Stomach smooth muscle (tissue), 2 donors: ENCODE results near the gene TRIM67.
"Not testable (repeated sequence)": the region's sequence is repeated elsewhere in the genome, so short reads cannot be mapped to it uniquely, and the experiment has no call there.

Experiments
- H3K27ac ChIP-seq: one replicate; pipeline ENCODE4 v1.7.0; 2013; ENCODE audit warnings: mild to moderate bottlenecking, low read length, inconsistent platforms
- H3K27me3 ChIP-seq, 2 donors: one replicate each; pipeline ENCODE4 v1.7.0; 2013; ENCODE audit warnings: low read length in 2 of 2; ENCODE audit not compliant: insufficient read depth in 2 of 2, control insufficient read depth in 1 of 2
- H3K36me3 ChIP-seq, 2 donors: one replicate each; pipeline ENCODE4 v1.7.0; 2013; ENCODE audit warnings: low read length in 2 of 2; ENCODE audit not compliant: control insufficient read depth in 2 of 2, insufficient read depth in 2 of 2
- H3K4me1 ChIP-seq: one replicate; pipeline ENCODE4 v1.7.0; 2013; ENCODE audit warnings: low read length; ENCODE audit not compliant: control insufficient read depth, insufficient read depth
- H3K4me3 ChIP-seq, 2 donors: one replicate each; pipeline ENCODE4 v1.7.0; 2013; ENCODE audit warnings: low read length in 2 of 2
- H3K9ac ChIP-seq, 2 donors: one replicate each; pipeline ENCODE4 v1.7.0; 2013; ENCODE audit warnings: low read length in 2 of 2, mild to moderate bottlenecking in 1 of 2
- H3K9me3 ChIP-seq, 2 donors: one replicate each; pipeline ENCODE4 v1.7.0; 2013; ENCODE audit warnings: low read length in 2 of 2; ENCODE audit not compliant: control insufficient read depth in 2 of 2
- donor health status: healthy.
- donor health status: Pancreatic carcinoma.

Gene TRIM67

GRCh38 chr1:231158141-231158540 lies 3.7 kb upstream of the TRIM67 start:
- H3K9ac ChIP-seq, H3K36me3 ChIP-seq, H3K4me3 ChIP-seq, H3K9me3 ChIP-seq, H3K27ac ChIP-seq: not testable (repeated sequence)
- Histone ChIP-seq H3K4me1 (peaks cover 11% of the 10 kb centered on the region), H3K27me3 (peaks cover 22 to 39% of the 10 kb centered on the region in 2 donors)

DNA sequence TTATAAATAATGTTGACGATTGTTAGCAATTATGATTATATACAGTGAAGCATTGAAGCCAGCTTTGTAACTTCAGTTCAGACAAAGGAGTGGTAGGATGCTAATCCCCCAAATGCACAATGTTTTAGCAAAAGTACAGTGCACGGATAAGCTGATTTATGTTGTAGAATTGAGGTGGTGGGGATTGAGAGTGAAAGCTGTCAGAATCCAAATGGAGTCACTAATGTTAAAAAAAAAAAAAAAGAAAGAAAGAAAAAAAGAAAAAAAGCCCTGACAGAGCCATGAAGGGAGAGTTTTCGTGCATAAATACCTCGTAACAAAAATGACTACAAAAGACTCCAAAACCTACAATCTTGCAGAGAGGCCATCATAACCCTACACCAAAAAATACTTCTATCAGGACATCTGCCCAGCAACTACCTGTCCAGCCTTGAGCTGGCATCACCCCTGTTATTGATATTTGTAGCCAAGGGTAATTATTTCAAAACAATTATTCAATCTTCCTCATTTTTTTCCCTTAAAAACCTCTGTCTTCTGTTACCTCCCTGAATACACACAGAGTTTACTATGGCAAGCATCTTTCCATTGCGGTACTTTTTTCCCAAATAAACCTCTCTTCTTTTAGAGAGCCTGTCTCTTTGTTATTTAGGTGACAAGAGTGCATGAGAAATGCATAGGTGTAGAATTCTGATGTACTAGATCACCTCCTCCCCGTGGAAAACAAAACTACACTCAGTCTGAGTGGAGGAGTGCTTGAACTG lies 2.5 kb upstream of the TRIM67 start:
- H3K9me3 ChIP-seq: no peaks in the 10 kb centered on the region
- H3K4me3 ChIP-seq: no peak overlapping the region
- no peak overlapping the region for H3K27ac ChIP-seq
- peaks cover 28 to 51% of the 10 kb centered on the region in 2 donors for H3K27me3 ChIP-seq
- H3K4me1 ChIP-seq: peaks cover 14% of the 10 kb centered on the region
- H3K36me3 ChIP-seq: no peaks in the 10 kb centered on the region
- no peak overlapping the region for H3K9ac ChIP-seq

DNA sequence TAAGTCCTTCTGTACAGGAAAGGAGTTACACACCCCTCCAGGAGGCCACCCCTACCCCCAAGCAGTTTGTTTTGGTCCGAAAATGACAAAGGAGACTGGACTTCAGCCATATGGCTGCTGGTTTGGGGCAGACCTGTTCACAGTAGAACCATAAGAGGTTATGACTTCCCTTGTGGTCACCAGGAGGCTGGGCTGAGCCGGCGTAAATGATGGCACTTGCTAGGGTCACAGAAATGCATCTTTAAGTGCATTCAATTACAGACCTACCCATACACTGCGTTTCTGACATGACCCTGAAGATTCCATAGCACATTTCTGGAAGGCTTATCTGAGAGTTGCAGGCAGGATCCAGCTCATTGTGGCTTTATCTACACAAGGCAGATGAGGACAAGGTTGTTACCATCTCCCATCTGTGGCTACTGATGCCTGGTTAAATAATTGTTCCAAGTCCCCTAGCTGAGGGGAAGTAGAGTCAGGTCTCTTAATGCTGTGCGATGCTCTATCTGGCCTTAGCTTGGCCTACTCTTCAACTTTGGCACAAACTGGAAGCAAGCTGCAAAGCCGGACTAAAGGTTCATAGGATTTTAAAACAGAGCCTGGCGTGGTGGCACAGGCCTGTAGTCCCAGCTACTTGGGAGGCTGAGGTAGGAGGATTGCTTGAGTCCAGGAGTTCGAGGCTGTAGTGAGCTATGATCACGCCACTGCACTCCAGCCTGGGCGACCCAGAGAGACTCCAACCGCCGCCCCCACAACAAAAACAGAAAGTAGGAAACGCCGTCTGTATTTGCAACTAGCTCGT lies 1.7 kb upstream of the TRIM67 start:
- no peak overlapping the region for H3K9ac ChIP-seq
- H3K27me3 ChIP-seq: peaks cover 28 to 53% of the 10 kb centered on the region in 2 donors
- H3K4me3 ChIP-seq: no peak overlapping the region
- peaks cover 14% of the 10 kb centered on the region for H3K4me1 ChIP-seq
- no peaks in the 10 kb centered on the region for H3K9me3 ChIP-seq
- H3K36me3 ChIP-seq: no peaks in the 10 kb centered on the region
- no peak overlapping the region for H3K27ac ChIP-seq

DNA sequence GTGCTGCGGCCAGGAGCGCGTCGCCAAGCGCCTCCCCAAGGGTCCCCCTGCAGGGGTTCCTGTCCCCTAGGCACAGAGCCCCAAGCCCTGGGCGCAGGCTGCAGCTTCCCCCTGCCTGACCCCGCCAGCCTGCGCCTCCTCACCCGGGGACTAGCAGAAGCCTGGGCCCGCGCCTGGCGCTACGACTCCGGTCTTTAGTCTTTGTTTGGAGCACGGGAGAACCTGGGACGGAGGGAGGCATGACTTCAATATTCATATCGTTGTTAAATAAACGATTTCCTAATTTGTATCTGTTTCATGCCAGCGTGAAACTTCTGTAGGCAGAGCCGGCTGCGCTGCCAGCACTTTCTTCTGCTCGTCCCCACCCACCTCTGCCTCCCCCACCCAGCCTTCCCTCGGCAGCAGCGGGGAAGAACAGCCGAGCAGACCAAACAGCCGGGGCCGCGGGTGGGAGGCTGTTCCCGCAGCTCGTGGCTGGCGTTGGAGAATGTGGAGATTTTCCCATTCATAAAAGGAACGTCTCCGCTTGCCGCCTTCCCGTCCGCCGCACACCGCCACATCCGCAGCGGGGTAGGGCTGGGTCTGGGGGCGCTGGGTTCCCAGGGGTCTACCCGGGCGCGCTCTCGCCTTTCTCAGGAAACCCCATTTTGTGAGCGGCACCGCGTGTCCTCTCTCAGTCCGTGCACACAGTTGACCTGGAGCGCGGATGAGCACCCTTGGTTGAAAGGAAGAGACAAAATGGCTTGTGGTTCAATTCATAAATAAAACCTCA lies 777 bp upstream of the TRIM67 start:
- Histone ChIP-seq H3K4me1 (peaks cover 14% of the 10 kb centered on the region), H3K27ac (no peak overlapping the region), H3K9me3 (no peaks in the 10 kb centered on the region), H3K36me3 (no peaks in the 10 kb centered on the region), H3K4me3 (peak overlapping the region; percentile 25 to 61), H3K9ac (no peak overlapping the region), H3K27me3 (peaks cover 30 to 53% of the 10 kb centered on the region in 2 donors)

- Histone ChIP-seq H3K27me3 (peaks cover 30 to 57% of the 10 kb centered on the region in 2 donors), H3K4me3 (peak overlapping the region; percentile 25 to 61), H3K9me3 (no peaks in the 10 kb centered on the region), H3K27ac (no peak overlapping the region), H3K36me3 (no peaks in the 10 kb centered on the region), H3K4me1 (peaks cover 14% of the 10 kb centered on the region), H3K9ac (no peak overlapping the region)
Observed at GRCh38 chr1:231162297-231162969, 575 bp downstream of the TRIM67 start.

- Histone ChIP-seq H3K27ac (no peak overlapping the region), H3K4me3 (peak overlapping the region; percentile 25 to 61), H3K4me1 (peaks cover 14% of the 10 kb centered on the region), H3K27me3 (peaks cover 28 to 57% of the 10 kb centered on the region in 2 donors), H3K9ac (no peak overlapping the region), H3K36me3 (no peaks in the 10 kb centered on the region), H3K9me3 (no peaks in the 10 kb centered on the region)
Observed at GRCh38 chr1:231162970-231163829, 1.3 kb downstream of the TRIM67 start.

DNA sequence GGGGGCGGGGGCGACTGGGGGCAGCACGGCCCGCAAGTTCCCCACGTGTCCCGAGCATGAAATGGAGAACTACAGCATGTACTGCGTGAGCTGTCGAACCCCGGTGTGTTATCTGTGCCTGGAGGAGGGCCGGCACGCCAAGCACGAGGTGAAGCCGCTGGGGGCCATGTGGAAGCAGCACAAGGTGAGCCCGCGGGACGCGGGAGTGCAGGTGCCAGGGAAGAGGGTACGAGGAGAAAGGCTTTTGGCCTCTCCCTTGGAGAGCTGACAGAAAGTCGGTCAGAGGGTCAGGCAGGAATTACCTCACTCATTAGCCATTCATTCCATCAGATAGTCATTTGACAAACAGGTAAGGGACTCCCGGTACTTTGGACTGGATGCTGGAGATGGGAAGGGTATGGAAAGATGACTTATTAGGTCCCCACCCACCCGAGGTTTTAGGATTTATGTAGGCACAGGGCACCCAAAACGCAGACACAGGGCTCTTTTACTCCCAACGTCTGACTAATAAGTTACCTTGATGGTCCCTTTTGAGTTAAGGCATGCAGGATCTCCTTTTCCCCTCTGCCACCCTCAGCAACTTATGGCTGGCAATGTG lies 2.1 kb downstream of the TRIM67 start:
- no peak overlapping the region for H3K4me3 ChIP-seq

DNA sequence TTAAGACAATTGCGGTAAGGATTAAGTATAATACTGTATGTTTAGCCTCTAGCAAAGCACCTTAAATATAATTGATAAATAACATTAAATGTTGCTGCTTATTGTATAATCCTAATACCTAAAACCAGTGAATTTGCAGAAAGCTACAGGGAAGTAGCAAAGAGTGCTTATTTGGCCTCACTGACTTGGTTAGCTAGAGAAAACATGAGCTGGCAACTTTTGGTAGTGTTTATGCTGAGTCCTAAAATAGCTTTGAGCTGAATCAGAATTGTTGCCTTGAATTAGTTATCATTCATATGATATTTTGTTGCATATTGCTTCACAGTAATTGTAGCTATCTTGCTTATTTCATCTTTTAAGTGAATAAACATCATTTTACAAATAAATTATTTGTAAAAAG lies 3.5 kb downstream of the TRIM67 start:
- no peaks in the 10 kb centered on the region for H3K9me3 ChIP-seq
- H3K27ac ChIP-seq: no peak overlapping the region
- H3K9ac ChIP-seq: no peak overlapping the region
- H3K27me3 ChIP-seq: peaks cover 21 to 43% of the 10 kb centered on the region in 2 donors
- no peak overlapping the region for H3K4me3 ChIP-seq
- H3K36me3 ChIP-seq: no peaks in the 10 kb centered on the region
- peaks cover 14% of the 10 kb centered on the region for H3K4me1 ChIP-seq

More for the DNA sequence above, 2.1 kb downstream of the TRIM67 start:
- peaks cover 28 to 56% of the 10 kb centered on the region in 2 donors for H3K27me3 ChIP-seq
- H3K9ac ChIP-seq: no peak overlapping the region
- H3K36me3 ChIP-seq: no peaks in the 10 kb centered on the region
- H3K9me3 ChIP-seq: no peaks in the 10 kb centered on the region
- peaks cover 14% of the 10 kb centered on the region for H3K4me1 ChIP-seq
- no peak overlapping the region for H3K27ac ChIP-seq

DNA sequence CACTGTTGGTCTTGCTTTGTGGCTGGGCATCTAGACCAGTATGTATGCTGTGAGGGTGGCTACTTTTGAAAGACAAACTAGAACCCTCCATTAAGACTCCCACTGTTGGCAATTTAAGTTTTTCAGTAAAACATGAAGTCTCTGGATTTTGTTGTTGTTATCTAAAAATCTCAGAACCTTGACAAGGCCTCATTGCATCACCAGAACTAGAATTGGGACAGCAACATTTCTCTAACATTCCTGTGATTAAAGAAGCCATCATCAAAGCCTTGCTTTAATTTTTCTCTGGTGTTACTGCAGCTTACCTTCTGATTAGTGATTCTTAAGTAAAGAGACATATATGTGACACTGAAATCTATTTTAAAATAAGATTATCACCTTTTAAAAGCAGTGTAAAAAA lies 4.5 kb downstream of the TRIM67 start:
- no peak overlapping the region for H3K9ac ChIP-seq
- H3K4me3 ChIP-seq: no peak overlapping the region
- peaks cover 14% of the 10 kb centered on the region for H3K4me1 ChIP-seq
- H3K36me3 ChIP-seq: no peaks in the 10 kb centered on the region
- H3K27me3 ChIP-seq: peaks cover 20 to 35% of the 10 kb centered on the region in 2 donors
- no peak overlapping the region for H3K27ac ChIP-seq
- no peaks in the 10 kb centered on the region for H3K9me3 ChIP-seq
